ENCODE results near the gene GSTA5.
"Not testable (repeated sequence)": the region's sequence is repeated elsewhere in the genome, so short reads cannot be mapped to it uniquely, and the experiment has no call there.

Gene GSTA5

DNA sequence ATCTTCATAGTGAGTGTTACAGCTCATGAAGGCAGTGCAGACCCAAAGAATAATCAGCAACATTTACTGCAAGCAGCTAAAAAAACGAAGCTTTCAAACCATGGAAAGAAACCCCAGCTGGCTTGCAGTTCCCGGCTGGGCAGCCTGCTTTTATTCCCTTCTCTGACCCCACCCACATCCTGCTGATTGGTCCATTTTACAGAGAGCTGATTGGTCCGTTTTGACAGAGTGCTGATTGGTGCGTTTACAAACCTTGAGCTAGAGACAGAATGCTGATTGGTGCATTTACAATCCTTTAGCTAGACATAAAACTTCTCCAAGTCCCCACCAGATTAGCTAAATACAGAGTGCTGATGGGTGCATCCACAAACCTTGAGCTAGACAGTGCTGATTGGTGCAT is 12.0 kb downstream of the GSTA5 start:
- not testable (repeated sequence) for H3K4me1 ChIP-seq (ENCODE audit: insufficient read depth, low read length); H3K36me3 ChIP-seq (ENCODE audit: insufficient read depth, low read depth, low read length); H3K9me3 ChIP-seq (ENCODE audit: insufficient read depth, low read depth, low read length); H3K27me3 ChIP-seq (ENCODE audit: insufficient read depth, low read length); H3K27ac ChIP-seq (ENCODE audit: low read length); H3K4me3 ChIP-seq (ENCODE audit: low read length); H3K9ac ChIP-seq (ENCODE audit: low read depth, low read length)

DNA sequence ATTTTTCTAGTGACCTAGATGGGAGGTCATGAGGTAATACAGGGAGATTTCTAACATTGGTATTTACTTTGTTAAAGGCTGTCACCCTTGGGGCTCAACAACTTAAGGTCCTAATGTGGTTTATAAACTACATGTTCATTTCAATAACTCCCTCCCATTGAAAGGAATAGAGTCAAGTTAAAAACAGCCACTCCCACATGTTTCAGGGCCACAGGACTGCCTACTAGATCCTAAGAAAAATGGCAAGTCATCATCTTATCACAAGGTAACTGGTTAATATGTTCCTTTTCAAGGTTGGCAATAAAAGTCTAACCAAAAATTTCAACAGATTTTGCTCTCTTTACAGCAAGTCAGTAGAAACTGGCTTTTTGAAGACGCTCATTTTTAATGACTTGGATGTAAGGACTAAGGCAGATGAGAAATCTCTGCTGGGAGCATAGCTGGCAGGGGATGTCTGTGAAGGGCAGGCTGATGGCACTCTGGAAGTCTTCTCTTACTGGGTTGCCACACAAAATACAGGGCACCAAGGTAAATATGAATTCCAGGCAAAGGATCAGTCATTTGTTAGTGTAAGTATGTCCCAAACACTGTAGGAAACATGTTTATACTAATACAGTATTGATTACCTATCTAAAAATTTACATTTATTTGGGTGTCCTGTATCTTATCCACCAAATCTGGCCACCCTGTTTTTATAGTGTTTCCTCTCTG is 13.4 kb downstream of the GSTA5 start:
- H3K27me3 ChIP-seq (ENCODE audit: insufficient read depth, low read length); H3K36me3 ChIP-seq (ENCODE audit: insufficient read depth, low read depth, low read length); H3K9me3 ChIP-seq (ENCODE audit: insufficient read depth, low read depth, low read length); H3K4me1 ChIP-seq (ENCODE audit: insufficient read depth, low read length); H3K27ac ChIP-seq (ENCODE audit: low read length); H3K9ac ChIP-seq (ENCODE audit: low read depth, low read length); H3K4me3 ChIP-seq (ENCODE audit: low read length): not testable (repeated sequence)

DNA sequence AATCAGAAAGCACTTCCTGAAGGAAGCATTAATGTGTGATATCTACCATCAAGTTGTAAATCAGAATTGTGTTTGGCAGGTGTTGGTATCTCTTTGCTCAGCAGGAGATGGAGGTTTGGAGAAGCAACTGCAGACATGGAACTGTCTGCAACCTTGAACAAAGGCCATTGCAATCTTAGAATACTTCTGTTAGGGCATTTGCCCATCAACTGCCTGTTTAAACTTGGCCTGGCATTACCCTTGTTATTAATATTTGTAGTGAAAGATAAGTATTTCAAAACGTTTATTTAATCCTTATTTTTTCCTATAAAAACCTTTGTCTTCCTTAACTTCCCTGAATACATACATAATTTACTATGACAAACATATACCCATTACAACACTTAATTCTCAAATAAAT is 14.1 kb downstream of the GSTA5 start:
- no peaks in the 10 kb centered on the region for H3K27me3 ChIP-seq (ENCODE audit: insufficient read depth, low read length)
- no peak overlapping the region for H3K9ac ChIP-seq (ENCODE audit: low read depth, low read length)
- H3K4me1 ChIP-seq (ENCODE audit: insufficient read depth, low read length), result no peaks in the 10 kb centered on the region
- H3K9me3 ChIP-seq (ENCODE audit: insufficient read depth, low read depth, low read length), result peaks cover 5% of the 10 kb centered on the region; the same call in 1 of the 2 replicates
- H3K36me3 ChIP-seq (ENCODE audit: insufficient read depth, low read depth, low read length), result no peaks in the 10 kb centered on the region
- no peak overlapping the region for H3K27ac ChIP-seq (ENCODE audit: low read length)
- H3K4me3 ChIP-seq (ENCODE audit: low read length), result no peak overlapping the region

DNA sequence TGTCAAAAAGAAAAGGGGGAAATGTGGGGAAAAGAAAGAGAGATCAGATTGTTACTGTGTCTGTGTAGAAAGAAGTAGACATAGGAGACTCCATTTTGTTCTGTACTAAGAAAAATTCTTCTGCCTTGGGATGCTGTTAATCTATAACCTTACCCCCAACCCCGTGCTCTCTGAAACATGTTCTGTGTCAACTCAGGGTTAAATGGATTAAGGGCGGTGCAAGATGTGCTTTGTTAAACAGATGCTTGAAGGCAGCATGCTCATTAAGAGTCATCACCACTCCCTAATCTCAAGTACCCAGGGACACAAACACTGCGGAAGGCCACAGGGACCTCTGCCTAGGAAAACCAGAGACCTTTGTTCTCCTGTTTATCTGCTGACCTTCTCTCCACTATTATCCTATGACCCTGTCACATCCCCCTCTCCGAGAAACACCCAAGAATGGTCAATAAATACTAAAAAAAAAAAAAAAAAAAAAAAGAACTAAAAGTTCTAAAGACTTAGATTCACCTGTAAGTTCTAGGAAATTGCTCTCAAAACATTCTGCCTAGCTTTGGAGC is 14.6 kb downstream of the GSTA5 start:
- H3K27ac ChIP-seq (ENCODE audit: low read length); H3K9ac ChIP-seq (ENCODE audit: low read depth, low read length); H3K27me3 ChIP-seq (ENCODE audit: insufficient read depth, low read length); H3K36me3 ChIP-seq (ENCODE audit: insufficient read depth, low read depth, low read length); H3K4me1 ChIP-seq (ENCODE audit: insufficient read depth, low read length); H3K9me3 ChIP-seq (ENCODE audit: insufficient read depth, low read depth, low read length); H3K4me3 ChIP-seq (ENCODE audit: low read length): not testable (repeated sequence)

DNA sequence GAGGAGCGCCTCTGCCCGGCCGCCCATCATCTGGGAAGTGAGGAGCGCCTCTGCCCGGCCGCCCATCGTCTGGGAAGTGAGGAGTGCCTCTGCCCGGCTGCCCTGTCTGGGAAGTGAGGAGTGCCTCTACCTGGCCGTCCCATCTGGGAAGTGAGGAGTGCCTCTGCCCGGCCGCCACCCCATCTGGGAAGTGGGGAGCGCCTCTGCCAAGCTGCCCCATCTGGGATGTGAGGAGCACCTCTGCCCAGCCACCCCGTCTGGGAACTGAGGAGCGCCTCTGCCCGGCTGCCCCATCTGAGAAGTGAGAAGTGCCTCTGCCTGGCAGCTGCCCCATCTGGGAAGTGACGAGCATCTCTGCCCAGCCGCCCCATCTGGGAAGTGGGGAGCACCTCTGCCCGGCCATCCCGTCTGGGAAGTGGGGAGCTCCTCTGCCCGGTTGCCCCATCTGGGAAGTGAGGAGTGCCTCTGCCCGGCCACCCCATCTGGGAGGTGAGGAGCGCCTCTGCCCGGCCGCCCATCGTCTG is 15.3 kb downstream of the GSTA5 start:
- not testable (repeated sequence) for H3K36me3 ChIP-seq (ENCODE audit: insufficient read depth, low read depth, low read length); H3K9ac ChIP-seq (ENCODE audit: low read depth, low read length); H3K27ac ChIP-seq (ENCODE audit: low read length); H3K9me3 ChIP-seq (ENCODE audit: insufficient read depth, low read depth, low read length); H3K27me3 ChIP-seq (ENCODE audit: insufficient read depth, low read length); H3K4me3 ChIP-seq (ENCODE audit: low read length); H3K4me1 ChIP-seq (ENCODE audit: insufficient read depth, low read length)

DNA sequence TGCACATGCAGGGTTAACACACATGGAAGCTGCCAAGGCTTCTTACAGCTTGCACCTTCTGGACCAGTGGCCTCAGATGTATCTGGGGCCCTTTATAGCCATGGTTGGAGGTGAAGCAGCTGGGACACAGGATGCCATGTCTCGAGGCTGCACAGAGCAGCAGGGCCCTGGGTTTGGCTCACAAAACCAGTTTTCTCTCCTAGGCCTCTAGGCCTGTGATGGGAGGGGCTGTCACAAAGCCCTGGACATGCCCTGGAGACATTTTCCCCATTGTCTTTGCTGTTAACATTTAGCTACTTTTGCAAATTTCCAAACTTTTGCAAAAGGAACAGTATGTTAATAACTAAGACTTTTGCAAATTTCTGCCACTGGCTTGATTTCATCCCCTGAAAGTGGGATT is 18.8 kb downstream of the GSTA5 start:
- Histone ChIP-seq H3K4me3 (ENCODE audit: low read length) (no peak overlapping the region), H3K27ac (ENCODE audit: low read length) (no peak overlapping the region)

DNA sequence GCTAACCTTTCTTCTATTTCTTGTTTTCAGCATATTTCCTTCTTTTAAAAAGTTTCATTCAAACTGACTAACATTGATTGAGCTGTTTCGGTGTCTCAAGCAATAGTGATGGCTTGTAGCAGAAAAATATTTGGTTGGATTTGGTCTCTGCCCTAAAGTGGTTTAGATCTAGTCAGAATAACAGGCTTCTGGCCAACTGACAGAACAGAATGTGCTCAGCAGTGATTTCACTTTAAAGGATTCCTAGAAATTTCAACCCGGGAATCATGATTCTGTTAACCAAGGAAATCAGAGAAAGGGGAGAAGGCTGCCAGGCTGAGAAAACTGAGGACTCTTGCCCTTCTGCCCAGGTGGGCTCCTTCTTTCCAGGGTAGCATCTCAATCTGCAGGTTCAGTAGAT is 20.4 kb downstream of the GSTA5 start:
- no peak overlapping the region for H3K27ac ChIP-seq (ENCODE audit: low read length)
- H3K9ac ChIP-seq (ENCODE audit: low read depth, low read length), result no peak overlapping the region
- H3K4me1 ChIP-seq (ENCODE audit: insufficient read depth, low read length), result no peaks in the 10 kb centered on the region
- H3K4me3 ChIP-seq (ENCODE audit: low read length), result no peak overlapping the region
- no peaks in the 10 kb centered on the region for H3K36me3 ChIP-seq (ENCODE audit: insufficient read depth, low read depth, low read length)
- H3K27me3 ChIP-seq (ENCODE audit: insufficient read depth, low read length), result no peaks in the 10 kb centered on the region
- peaks cover 2% of the 10 kb centered on the region; the same call in 1 of the 2 replicates for H3K9me3 ChIP-seq (ENCODE audit: insufficient read depth, low read depth, low read length)

More for the DNA sequence above, 18.8 kb downstream of the GSTA5 start:
- H3K4me1 ChIP-seq (ENCODE audit: insufficient read depth, low read length), result no peaks in the 10 kb centered on the region
- H3K36me3 ChIP-seq (ENCODE audit: insufficient read depth, low read depth, low read length), result no peaks in the 10 kb centered on the region
- no peaks in the 10 kb centered on the region for H3K27me3 ChIP-seq (ENCODE audit: insufficient read depth, low read length)
- no peak overlapping the region for H3K9ac ChIP-seq (ENCODE audit: low read depth, low read length)
- H3K9me3 ChIP-seq (ENCODE audit: insufficient read depth, low read depth, low read length), result peaks cover 5% of the 10 kb centered on the region; the same call in 1 of the 2 replicates

DNA sequence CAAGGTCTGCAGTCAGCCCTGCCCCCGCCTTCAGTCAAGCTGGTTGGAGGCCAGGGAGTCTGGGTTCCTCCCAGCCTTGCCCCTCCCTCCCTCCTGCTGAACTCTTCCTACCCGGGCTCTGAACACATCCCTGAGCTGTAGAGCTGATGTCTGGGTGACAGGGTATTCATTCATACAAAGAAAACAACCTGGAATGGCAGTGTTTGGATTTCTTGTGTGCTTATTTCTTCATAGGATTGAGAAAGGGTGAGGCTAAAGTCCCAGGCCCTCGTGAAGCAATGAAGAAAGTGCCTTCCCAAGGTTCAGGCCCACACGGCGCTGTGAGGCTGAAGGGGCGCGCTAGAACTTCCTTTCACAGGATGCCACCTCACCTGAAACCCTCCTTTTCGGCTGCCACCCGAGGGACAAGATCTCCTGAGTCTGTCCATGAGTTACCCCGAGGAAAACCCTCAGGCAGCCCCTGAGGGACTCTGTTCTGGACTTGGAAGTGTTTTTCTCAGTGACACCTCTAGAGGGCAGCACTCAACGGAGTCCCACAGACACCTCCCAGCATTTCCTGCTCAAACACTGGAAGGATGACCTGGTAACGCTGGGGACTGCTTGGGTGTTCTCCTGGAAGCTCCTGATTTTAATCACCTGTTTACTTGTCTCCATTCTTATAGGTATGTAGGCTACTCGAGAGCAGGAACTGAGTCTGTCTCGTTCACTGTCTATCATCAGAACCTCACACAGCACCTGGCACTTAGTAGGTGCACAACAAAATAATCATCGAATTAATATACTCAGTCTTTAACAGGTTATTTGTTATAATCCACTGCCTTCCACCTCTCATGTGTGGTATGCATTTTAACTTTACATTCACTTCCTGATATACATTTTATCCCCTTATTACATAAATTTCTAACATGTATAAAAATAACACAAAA is 25.2 kb downstream of the GSTA5 start:
- no peaks in the 10 kb centered on the region for H3K36me3 ChIP-seq (ENCODE audit: insufficient read depth, low read depth, low read length)
- no peak overlapping the region for H3K4me3 ChIP-seq (ENCODE audit: low read length)
- no peak overlapping the region for H3K27ac ChIP-seq (ENCODE audit: low read length)
- no peaks in the 10 kb centered on the region for H3K9me3 ChIP-seq (ENCODE audit: insufficient read depth, low read depth, low read length)
- no peaks in the 10 kb centered on the region for H3K4me1 ChIP-seq (ENCODE audit: insufficient read depth, low read length)
- H3K27me3 ChIP-seq (ENCODE audit: insufficient read depth, low read length), result no peaks in the 10 kb centered on the region
- H3K9ac ChIP-seq (ENCODE audit: low read depth, low read length), result no peak overlapping the region

DNA sequence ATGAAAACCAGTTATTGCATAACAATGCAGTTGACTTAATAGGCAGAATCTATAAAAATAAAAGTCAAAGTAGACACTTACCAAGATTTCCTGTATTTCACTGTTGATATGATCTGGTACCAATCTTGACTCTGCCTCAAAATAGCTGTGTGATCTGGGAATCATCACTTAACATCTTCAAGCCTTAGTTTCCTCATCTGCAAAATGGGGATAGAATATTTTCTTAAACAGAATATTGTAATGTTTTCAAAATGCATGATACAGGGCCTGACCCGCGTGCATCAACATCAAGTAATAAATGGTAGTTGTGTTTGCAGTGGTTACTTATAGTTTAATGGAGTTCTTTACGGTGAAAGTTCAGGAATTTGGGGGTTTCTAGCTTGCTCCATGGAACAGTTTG is 26.1 kb downstream of the GSTA5 start:
- H3K27me3 ChIP-seq (ENCODE audit: insufficient read depth, low read length); H3K4me1 ChIP-seq (ENCODE audit: insufficient read depth, low read length); H3K27ac ChIP-seq (ENCODE audit: low read length); H3K9ac ChIP-seq (ENCODE audit: low read depth, low read length); H3K9me3 ChIP-seq (ENCODE audit: insufficient read depth, low read depth, low read length); H3K36me3 ChIP-seq (ENCODE audit: insufficient read depth, low read depth, low read length); H3K4me3 ChIP-seq (ENCODE audit: low read length): not testable (repeated sequence)

DNA sequence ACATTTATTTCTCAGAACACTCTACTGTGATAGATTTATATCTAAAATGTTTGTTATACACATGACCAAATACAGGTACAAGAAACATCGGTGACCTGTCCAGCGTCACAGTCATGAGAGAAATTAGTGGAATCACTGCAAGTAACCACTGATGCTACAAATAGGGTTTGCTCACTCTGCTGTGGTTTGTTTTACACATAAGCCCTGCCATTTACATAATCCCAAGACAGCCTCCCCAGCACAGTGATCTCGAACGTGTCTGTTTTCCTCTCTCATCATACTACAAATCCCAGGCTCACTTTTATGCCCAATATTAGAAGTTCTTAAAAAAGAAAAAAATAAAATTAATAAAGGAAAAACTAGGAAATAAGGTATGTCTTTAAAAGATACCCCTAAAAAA is 30.8 kb downstream of the GSTA5 start:
- H3K27me3 ChIP-seq (ENCODE audit: insufficient read depth, low read length); H3K9ac ChIP-seq (ENCODE audit: low read depth, low read length); H3K36me3 ChIP-seq (ENCODE audit: insufficient read depth, low read depth, low read length); H3K9me3 ChIP-seq (ENCODE audit: insufficient read depth, low read depth, low read length); H3K4me1 ChIP-seq (ENCODE audit: insufficient read depth, low read length); H3K4me3 ChIP-seq (ENCODE audit: low read length); H3K27ac ChIP-seq (ENCODE audit: low read length): not testable (repeated sequence)

DNA sequence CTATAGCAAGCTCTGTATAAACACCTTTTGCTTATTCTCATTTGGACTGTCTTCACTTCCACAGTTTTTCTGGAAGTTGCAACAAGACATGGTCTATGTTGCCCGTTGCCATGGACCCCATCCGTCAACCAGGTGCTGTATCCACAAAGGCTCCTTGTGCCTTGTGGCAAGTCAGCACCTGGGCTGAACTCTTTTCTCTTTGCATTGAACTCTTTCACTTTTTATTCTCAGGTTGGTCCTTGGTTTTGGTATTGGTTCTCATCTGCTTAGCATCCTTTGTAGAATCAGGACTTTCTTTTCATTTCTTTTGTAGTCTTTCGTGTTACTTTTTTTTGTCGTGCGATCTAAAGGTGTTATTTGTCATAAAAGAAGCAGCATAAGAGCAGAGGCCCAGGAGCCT is 32.0 kb downstream of the GSTA5 start:
- H3K4me3 ChIP-seq (ENCODE audit: low read length), result no peak overlapping the region
- H3K27ac ChIP-seq (ENCODE audit: low read length), result no peak overlapping the region
- no peaks in the 10 kb centered on the region for H3K27me3 ChIP-seq (ENCODE audit: insufficient read depth, low read length)
- H3K36me3 ChIP-seq (ENCODE audit: insufficient read depth, low read depth, low read length), result no peaks in the 10 kb centered on the region
- H3K4me1 ChIP-seq (ENCODE audit: insufficient read depth, low read length), result no peaks in the 10 kb centered on the region
- no peaks in the 10 kb centered on the region for H3K9me3 ChIP-seq (ENCODE audit: insufficient read depth, low read depth, low read length)
- H3K9ac ChIP-seq (ENCODE audit: low read depth, low read length), result no peak overlapping the region
